HepG2 (cell line): Measurements from ENCODE around the gene HDAC4. TPM values are rescaled to one million over a fixed set of nuclear protein-coding genes. Genes with fewer than 3 reads are reported as not detected.

Experiments
- ATAC-seq: fragments of 200-7000 bp; cut with Tn5 transposase; 3 replicates; pipeline ENCODE4 v1.9.1; 2020; ENCODE audit warnings: mild to moderate bottlenecking, moderate library complexity
- BruUV-seq: library from RNA; stranded (reverse); fragments of 400-500 nt; replicated peaks from 2 replicates; lab custom pipeline; 2021; lab: Mats Ljungman, UMichigan
- CTCF ChIA-PET: fragments of 300-600 bp; formaldehyde crosslinking; extraction: SDS; loops from one replicate; lab custom pipeline; 2021; ENCODE audit warnings: low total read pairs, inconsistent platforms, low intra/inter-chr PET ratio; lab: Yijun Ruan, JAX
- POLR2A ChIA-PET: fragments of 350-600 bp; sonication (Branson Sonifier 250); formaldehyde crosslinking; loops from one replicate; lab custom pipeline; 2020; ENCODE audit warnings: antibody characterized with exemption, inconsistent platforms; lab: Yijun Ruan, JAX
- DNase-seq: peaks from one replicate; pipeline ENCODE4 v3.0.0-alpha.2; 2015; ENCODE audit warnings: low spot score
- FAIRE-seq: peaks from 3 replicates; lab custom pipeline; 2011; peaks lifted over from hg19 to GRCh38; lab: Jason Lieb, UNC
- H2AFZ ChIP-seq: one replicate; pipeline ENCODE4 v1.6.1; 2011; ENCODE audit warnings: low read length, inconsistent platforms
- H3K27ac ChIP-seq: fragments of 300-600 bp; 3 replicates; pipeline ENCODE4 v1.8.0; 2011; ENCODE audit warnings: mixed run types, mild to moderate bottlenecking, mixed read lengths, low read length, inconsistent platforms; ENCODE audit not compliant: insufficient read depth; ENCODE audit errors: extremely low read length
- H3K27me3 ChIP-seq, 2 experiments: fragments of 200-600 bp in 1 of 2; 2 replicates in 1 of 2; 3 replicates in 1 of 2; pipeline versions ENCODE4 v1.6.0 to v1.8.0; 2011; ENCODE audit warnings: low read length in 2 of 2, mild to moderate bottlenecking in 2 of 2, moderate library complexity in 2 of 2, inconsistent platforms in 1 of 2; ENCODE audit not compliant: insufficient read depth in 2 of 2, control insufficient read depth in 1 of 2
- H3K36me3 ChIP-seq, 2 experiments: fragments of 200-600 bp in 1 of 2; replicated peaks in 1 of 2; 2 replicates in 1 of 2; 3 replicates in 1 of 2; pipeline versions ENCODE4 v1.5.1 to v1.8.0; 2011; ENCODE audit warnings: low read length in 2 of 2, inconsistent platforms in 1 of 2; ENCODE audit not compliant: insufficient read depth in 2 of 2, control insufficient read depth in 1 of 2
- H3K4me1 ChIP-seq: 2 replicates; pipeline ENCODE4 v1.5.1; 2012; ENCODE audit warnings: low read length, inconsistent platforms; ENCODE audit not compliant: insufficient read depth
- H3K4me2 ChIP-seq: 2 replicates; pipeline ENCODE4 v1.6.0; 2011; ENCODE audit warnings: low read depth, low read length, inconsistent platforms
- H3K4me3 ChIP-seq, 3 experiments: fragments of 200-600 bp in 1 of 3; sonication (generic), shearing (Covaris generic) in 1 of 3; replicated peaks in 1 of 3; 2 replicates each; pipeline ENCODE4 v1.5.1; 2011 to 2016; ENCODE audit warnings: low read length in 3 of 3, inconsistent platforms in 2 of 3, low read depth in 2 of 3, mild to moderate bottlenecking in 2 of 3, control low read depth in 1 of 3, mixed read lengths in 1 of 3; ENCODE audit not compliant: insufficient read depth in 1 of 3
- H3K79me2 ChIP-seq: one replicate; pipeline ENCODE4 v1.6.1; 2011; ENCODE audit warnings: low read length, inconsistent platforms; ENCODE audit not compliant: insufficient read depth
- H3K9ac ChIP-seq: 2 replicates; pipeline ENCODE4 v1.6.0; 2011; ENCODE audit warnings: mild to moderate bottlenecking, low read depth, low read length, inconsistent platforms; ENCODE audit not compliant: insufficient read depth
- H3K9me3 ChIP-seq: 2 replicates; pipeline ENCODE4 v1.5.1; 2012; ENCODE audit warnings: mild to moderate bottlenecking, low read length
- H4K20me1 ChIP-seq: 2 replicates; pipeline ENCODE4 v1.6.0; 2011; ENCODE audit warnings: inconsistent platforms, mild to moderate bottlenecking, low read length, moderate library complexity; ENCODE audit not compliant: insufficient read depth
- KAT8 ChIP-seq: IDR thresholded peaks from 2 replicates; pipeline ENCODE4 v1.6.1; 2016; ENCODE audit warnings: missing genetic modification reagents, missing compliant biosample characterization
- NFE2L1 ChIP-seq: sonication (generic); formaldehyde crosslinking; IDR thresholded peaks from 2 replicates; pipeline ENCODE4 v1.4.0; 2020; ENCODE audit warnings: missing genetic modification reagents, mild to moderate bottlenecking, borderline replicate concordance
- NR2C2 ChIP-seq: sonication (generic); formaldehyde crosslinking; IDR thresholded peaks from 2 replicates; pipeline ENCODE4 v1.4.0; 2020; ENCODE audit warnings: missing genetic modification reagents, mild to moderate bottlenecking, moderate library complexity, borderline replicate concordance
- TBL1XR1 ChIP-seq: fragments of 150-350 bp; IDR thresholded peaks from 2 replicates; pipeline ENCODE4 v1.6.1; 2014; ENCODE audit warnings: borderline replicate concordance, low read length; ENCODE audit not compliant: partially characterized antibody
- ZBTB8A ChIP-seq: sonication (generic); formaldehyde crosslinking; IDR thresholded peaks from 2 replicates; pipeline ENCODE4 v1.4.0; 2020; ENCODE audit warnings: mild to moderate bottlenecking, low read depth, missing genetic modification reagents, borderline replicate concordance
- ZNF232 ChIP-seq: sonication (generic); formaldehyde crosslinking; IDR thresholded peaks from 2 replicates; pipeline ENCODE4 v1.4.0; 2020; ENCODE audit warnings: missing genetic modification reagents, borderline replicate concordance
- ZNF883 ChIP-seq: sonication (generic); formaldehyde crosslinking; IDR thresholded peaks from 2 replicates; pipeline ENCODE4 v1.5.1; 2020; ENCODE audit warnings: mild to moderate bottlenecking, missing genetic modification reagents; ENCODE audit errors: not compliant biosample characterization
- WGBS: methylation state at CpG from one replicate; pipeline ENCODE4 v1.1.6; 2017; ENCODE audit warnings: low lambda C conversion rate; 5-methylcytosine and 5-hydroxymethylcytosine counted together
- in situ Hi-C: cut with HindIII; loops from 2 replicates; pipeline ENCODE4 v1.10.0; 2017; ENCODE audit warnings: low pct_unique_long_range_greater_than_20kb; ENCODE audit not compliant: extremely low pct_ligation_motif_present
- intact Hi-C: fragments of 100-400 bp; cut with micrococcal nuclease; formaldehyde crosslinking; loops from one replicate; pipeline ENCODE4 v1.10.0; 2022; ENCODE audit not compliant: unreplicated experiment
- polyA plus RNA-seq, 8 experiments: library from polyadenylated mRNA; depleted of rRNA in 3 of 8; stranded (reverse) in 7 of 8; unstranded in 1 of 8; fragments of >200 nt; fragmentation: Illumina TruSeq in 4 of 8; extraction: Trizol in 4 of 8; gene quantifications; 2 replicates each; pipeline versions ENCODE4 v1.2.1 to v1.2.3, GENCODE V29; 2011 to 2016; ENCODE audit warnings: low read depth in 4 of 8, missing spikeins in 1 of 8, mixed read lengths in 1 of 8; ENCODE audit not compliant: insufficient read depth in 1 of 8
- total RNA-seq, 5 experiments: library from RNA; depleted of rRNA; stranded (reverse); fragments of >200 nt; fragmentation: Illumina TruSeq; extraction: Trizol; gene quantifications; 2 replicates each; pipeline ENCODE4 v1.2.3, GENCODE V29; 2016; ENCODE audit warnings: low read depth in 1 of 5
- TF ChIP-seq, protein P1 (sequence below): sonication (generic); formaldehyde crosslinking; IDR thresholded peaks from 2 replicates; pipeline ENCODE4 v1.4.0; 2020; ENCODE audit warnings: missing genetic modification reagents

HDAC4 gene
- total and polyA plus RNA-seq, 2 of the 13 experiments (the other 11 are each of a cell fraction or from before 2014, with no cell fraction given): 10.1 to 11.5 TPM

DNA sequence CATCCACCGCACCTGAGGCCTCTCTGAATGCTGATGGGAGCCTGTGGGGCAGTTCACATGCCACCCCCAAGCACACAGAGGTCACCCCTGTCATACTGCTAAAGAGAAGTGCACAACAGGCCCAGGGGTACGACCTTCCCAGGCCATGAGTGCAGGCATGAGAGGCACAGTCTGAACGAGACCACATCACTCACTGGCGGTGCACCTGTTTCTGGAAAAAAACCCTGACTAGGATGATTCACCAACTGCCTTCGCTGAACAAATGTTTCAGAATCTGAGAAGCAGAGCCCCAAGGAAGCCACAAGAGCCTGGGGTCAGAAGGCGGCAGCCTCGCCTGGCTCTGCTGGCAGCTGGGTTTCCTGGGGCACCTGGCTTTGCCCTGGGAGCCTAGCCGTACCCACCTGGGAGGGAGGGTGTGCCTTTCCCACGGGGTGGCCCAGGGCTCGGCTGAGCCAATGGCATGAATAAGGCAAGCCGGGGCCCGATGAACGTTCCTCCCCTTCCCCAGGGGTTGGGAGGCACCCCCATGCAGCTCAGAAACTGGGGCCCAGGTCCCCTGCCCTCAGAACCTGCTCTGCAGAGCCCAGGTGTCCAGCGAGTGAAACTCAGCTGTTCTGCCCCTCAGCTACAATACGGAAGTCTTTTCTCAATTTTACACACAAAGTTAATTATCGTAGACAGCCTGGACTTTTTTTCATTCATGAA is 73.8 kb downstream of the HDAC4 start (continued):
- TF ChIP-seq KAT8 (CRISPR knock-in tag): no peak
- TF ChIP-seq TBL1XR1: no peak
- no peak for TF ChIP-seq ZNF883 (CRISPR knock-in tag)
- TF ChIP-seq, protein P1, sequence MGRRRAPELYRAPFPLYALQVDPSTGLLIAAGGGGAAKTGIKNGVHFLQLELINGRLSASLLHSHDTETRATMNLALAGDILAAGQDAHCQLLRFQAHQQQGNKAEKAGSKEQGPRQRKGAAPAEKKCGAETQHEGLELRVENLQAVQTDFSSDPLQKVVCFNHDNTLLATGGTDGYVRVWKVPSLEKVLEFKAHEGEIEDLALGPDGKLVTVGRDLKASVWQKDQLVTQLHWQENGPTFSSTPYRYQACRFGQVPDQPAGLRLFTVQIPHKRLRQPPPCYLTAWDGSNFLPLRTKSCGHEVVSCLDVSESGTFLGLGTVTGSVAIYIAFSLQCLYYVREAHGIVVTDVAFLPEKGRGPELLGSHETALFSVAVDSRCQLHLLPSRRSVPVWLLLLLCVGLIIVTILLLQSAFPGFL (CRISPR knock-in tag): no peak
- TF ChIP-seq ZBTB8A (CRISPR knock-in tag): no peak
- TF ChIP-seq ZNF232 (CRISPR knock-in tag): no peak

DNA sequence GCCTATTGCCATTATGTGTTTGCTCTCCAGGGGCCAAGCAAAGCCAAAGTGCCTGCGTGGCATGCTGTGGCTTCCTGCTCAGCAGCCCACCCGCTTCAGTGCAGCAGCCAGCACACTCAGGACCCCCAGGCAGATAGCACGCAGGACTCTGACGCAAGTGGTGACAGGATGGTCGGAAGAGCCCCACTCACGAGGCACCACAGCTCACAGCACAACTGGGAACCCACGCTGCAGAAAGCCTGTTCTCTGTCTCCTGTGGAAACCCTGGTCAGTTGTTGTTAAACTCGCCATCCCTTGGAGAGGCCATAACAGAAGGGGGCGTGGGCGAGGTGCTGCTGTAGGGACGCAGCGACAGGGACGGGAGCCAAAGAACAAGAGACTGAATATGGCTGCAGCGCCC is 76.4 kb downstream of the HDAC4 start:
- BruUV-seq: no TSS peak
- in situ Hi-C loops: no loop called here
- Histone ChIP-seq H3K4me1 (peaks cover 14% of the 10 kb centered on the region; the same call in 1 of the 2 replicates), H3K4me2 (no peak overlapping the region), H3K4me3 (no peak overlapping the region), H3K9ac (no peak overlapping the region), H3K36me3 (peaks cover 0 to 3% of the 10 kb centered on the region in 2 experiments; a peak in 4 of 5 replicates), H3K79me2 (peaks cover 29% of the 10 kb centered on the region), H2AFZ (no peak overlapping the region), H3K27me3 (no peaks in the 10 kb centered on the region), H3K27ac (no peak overlapping the region), H3K9me3 (no peaks in the 10 kb centered on the region), H4K20me1 (peaks cover 13% of the 10 kb centered on the region; the same call in 1 of the 2 replicates)
- FAIRE-seq: no peak
- no peak for ATAC-seq
- no peak for DNase-seq
- 89% methylated on average over 11 of the region's 14 CpGs for WGBS
- ChIA-PET POLR2A (no interaction called here), CTCF (no interaction called here)
- intact Hi-C loops: no loop called here
- peak; percentile 51; the same call in 1 of the 2 replicates for TF ChIP-seq NFE2L1 (CRISPR knock-in tag)
- no peak for TF ChIP-seq NR2C2 (CRISPR knock-in tag)
